Hematopoietic multipotent progenitor cell (in vitro differentiated cells): Measurements from ENCODE around the gene MAP3K5. TPM values are rescaled to one million over a fixed set of nuclear protein-coding genes. Genes with fewer than 3 reads are reported as not detected.
"Not testable (repeated sequence)": the region's sequence is repeated elsewhere in the genome, so short reads cannot be mapped to it uniquely, and the experiment has no call there.

Experiments used
- DNase-seq, 3 donors: peaks; one replicate each; pipeline ENCODE4 v3.0.0-alpha.2; 2011 to 2015; ENCODE audit warnings: low read depth in 2 of 3, low spot score in 2 of 3
- total RNA-seq: library from RNA; depleted of rRNA; stranded (reverse); fragments of >200 nt; gene quantifications from one replicate; pipeline ENCODE4 v1.2.3, GENCODE V29; 2012

The MAP3K5 gene
- total RNA-seq, 1 donor: 29.9 TPM

DNA sequence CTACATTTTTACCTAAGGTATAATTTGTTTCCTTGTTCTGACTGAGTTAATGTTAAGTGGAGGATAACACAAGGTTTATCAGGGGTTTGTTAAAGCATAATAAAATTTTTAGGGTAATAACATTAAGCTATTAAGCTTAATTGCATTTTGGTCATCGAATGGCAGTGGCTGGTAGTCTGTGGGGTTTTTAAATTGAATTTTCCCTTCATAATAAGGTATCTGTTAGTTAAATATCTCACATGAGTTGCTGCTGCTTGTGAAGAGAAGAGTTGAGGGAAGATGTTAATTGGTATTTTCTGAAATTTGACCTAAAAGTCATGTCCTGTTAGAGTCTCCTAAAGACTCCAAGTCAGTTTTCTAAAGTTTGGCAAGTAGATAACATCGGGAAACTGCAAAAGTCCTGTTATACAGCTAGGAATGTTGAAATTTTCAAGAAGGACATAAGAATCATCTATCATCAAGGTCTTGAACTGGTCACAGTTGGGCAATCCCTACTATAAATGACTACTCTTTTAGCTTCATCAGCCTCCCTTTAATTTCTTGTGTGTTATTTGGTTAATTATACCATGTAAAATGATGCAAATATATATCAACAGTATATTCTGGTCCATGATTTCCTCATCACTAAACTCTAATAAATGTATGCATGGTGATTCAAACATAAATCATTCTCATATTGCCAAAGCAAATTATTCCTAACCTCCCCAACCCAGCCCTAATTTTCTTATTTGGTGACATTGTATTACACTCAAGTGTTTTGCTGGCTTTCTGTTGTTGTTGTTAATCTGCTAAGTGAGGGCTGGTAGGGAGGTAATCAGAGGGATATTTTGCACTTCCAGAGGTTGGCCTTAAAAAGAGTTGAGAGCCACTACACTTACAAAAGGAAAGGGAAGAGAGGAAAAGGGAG is 64.0 kb downstream of the MAP3K5 start:
- no peak for DNase-seq

DNA sequence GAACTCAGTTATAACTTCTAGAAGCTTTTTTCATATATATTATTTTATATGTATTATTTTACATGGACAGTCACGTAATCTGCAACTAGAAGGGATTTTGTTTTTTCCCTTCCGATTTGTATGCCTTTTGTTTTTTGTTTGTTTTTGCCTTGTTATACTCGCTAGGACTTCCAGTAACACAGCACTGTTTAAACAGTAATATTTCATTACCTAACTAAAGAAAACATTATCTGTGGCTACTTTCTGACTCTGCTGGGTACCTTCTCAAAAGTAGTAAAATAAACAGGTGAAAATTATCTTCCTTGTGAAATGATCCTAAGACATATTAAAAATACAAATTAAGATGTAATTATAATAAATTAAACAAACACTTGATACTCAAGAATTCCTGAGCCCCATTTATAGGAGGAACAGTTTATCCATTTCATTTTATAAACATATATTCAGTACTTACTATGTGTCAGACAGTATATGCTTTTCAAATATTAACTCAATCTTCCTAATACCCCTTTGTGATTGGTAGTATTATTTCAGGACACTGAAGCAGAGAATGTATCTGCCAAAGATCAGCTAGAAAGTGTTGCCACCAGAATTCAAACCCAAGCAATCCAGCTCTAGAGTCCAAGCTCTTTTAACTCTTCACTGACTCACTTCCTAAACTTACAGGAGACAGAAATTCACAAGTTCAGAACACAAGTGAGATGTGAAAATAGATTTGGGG is 65.3 kb downstream of the MAP3K5 start:
- DNase-seq: no peak

DNA sequence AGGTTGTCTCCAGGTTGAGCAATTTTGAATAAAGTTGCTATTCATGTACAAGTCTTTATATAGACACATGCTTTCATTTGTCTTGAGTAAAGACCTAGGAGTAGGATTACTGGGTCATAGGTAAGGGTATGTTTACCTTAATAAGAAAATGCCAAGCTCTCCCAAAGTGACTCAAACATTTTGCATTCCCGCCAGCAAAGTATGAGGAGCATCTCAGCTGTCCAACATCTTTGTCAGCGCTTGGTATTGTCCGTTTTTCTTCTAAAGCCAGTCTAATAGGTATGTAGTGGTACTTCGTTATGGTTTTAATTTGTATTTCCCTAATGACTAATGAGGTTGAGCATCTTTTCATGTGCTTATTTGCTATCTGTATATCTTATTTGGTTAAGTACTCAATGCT is 67.2 kb downstream of the MAP3K5 start:
- no peak for DNase-seq

DNA sequence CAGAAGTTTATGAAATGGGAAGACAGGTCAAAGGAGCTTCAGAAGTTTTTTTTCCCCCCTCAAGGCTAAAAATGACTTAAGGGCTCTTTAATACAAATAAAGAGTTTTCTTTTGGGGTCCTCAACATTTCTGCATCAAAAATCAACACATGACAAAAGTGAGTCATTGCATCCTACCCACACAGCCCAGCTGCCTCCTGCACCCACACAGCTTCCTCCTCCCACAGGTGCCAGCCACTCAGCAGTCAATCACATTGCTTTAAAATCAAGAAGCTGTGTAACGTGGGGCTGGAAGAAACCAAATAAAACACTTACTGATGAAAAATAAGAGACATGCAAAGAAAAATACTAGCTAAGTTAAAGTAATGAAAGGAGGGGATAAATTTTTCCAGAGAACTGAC is 68.5 kb downstream of the MAP3K5 start:
- DNase-seq: peak in 2 of 3 donors; percentile 87 to 94

DNA sequence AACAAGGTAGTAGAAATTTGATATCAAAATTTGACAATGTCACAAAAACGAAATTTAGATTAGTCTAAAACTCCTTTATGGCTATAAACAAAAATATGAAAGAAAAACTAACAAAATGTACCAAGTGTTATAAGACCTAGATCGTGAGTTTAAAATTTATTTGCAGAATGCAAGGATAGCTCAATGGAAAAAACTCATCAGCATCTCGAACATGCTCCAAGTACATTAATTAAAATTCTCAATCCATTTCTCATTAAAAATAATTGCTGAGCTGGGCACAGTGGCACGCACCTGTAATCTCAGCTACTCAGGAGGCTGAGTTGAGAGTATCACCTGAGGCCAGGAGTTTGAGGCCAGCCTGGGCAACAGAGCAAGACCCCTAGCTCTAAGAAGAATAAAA is 70.8 kb downstream of the MAP3K5 start:
- DNase-seq: no peak

DNA sequence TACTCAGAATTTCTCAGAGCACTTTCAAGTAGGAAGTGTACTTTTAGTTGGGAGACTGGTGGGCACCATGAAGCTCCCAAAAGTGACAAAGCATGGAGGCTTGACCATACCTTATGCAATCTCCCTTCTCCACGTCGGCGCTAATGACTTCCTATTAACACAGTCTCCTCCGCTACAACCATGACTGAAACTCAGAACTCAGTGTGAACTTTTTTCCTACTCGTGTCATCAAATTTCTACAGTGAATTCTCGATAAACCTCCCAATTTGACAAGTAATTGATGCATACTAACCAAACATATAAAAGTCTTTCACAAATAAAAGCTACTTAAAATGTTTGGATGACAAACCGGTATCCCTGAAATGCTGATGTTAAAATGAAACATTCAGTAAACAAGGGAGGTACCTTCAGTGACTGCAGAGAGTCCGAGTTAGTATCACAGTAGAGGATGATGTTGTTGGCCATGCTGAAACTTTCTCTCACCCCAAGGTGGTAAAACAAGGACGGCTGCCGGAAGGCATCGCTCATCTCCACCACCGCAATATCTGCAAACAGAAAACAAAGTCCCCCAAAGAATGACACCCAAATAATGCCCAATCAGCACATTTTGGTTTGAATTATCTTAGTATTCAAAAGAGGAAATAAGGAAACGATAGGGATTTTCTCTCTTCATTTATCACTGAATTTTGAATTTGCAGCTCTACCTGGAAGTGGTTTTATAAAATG is 72.1 kb downstream of the MAP3K5 start:
- no peak for DNase-seq

DNA sequence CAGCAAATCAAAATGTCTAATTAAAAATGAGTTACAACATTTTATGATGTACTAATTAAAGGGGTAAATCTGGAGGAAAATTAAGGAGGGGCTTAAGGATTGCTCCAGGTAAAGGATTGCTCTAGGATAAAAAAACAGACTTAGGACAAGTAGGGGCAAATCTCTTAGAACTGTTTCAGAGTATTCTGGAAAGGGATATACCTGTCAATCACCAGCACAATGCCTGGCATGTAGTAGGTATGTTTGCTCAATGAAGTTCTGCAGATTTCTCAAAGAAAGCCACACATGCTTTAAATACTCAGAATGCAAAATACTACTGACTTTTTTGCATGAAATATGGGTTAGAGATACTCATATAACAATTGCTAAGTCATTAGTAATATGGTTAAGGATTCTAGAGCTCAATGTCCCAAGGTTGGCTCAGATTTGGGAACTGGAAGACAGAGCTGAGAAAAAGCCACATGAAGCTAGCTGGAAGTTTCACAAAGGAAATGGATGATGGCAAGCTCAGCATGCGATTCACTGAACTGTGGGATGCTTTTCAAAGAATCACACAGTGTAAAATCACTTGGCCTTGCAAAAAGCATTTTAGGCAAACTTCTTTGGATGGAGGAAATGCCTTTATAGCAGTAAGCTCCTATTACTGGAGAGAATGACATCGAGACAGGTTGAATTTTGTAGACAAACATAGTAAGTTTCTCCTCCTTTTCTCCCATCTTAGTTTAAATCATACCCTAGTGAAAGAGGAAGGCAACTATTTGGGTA is 72.8 kb downstream of the MAP3K5 start:
- DNase-seq: no peak

DNA sequence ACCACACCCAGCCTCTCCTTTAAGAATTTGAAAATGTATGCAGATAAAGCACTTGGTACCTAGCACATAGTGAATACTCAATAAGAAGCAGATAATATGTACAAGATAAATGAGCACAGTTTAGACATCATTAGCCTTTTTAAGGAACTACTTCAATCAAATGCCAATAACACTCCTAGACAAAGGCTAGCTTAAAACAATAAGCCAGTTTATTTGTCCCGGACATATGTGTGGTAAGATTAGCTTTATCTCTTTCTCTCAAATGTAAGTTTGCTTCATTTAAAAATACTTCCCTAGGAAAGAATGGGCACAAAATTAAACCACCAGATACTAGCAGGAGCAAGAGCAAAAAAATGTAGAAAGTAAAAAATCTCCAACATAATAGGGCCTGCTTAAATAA is 73.8 kb downstream of the MAP3K5 start:
- DNase-seq: peak in 1 of 3 donors; percentile 54

DNA sequence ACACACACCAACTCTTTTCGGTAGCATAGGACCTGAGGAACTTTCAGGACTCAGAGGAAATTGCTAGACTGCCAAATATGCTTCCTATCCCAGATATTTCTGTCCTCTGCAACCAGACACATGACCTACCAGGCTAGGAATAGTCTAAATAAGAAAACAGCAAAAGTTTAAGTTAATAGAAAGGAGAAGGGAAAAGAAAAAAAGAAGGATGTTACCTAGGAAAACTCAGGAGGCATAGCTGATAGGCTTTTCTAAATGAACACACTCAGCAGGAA is 74.6 kb downstream of the MAP3K5 start:
- DNase-seq: no peak

DNA sequence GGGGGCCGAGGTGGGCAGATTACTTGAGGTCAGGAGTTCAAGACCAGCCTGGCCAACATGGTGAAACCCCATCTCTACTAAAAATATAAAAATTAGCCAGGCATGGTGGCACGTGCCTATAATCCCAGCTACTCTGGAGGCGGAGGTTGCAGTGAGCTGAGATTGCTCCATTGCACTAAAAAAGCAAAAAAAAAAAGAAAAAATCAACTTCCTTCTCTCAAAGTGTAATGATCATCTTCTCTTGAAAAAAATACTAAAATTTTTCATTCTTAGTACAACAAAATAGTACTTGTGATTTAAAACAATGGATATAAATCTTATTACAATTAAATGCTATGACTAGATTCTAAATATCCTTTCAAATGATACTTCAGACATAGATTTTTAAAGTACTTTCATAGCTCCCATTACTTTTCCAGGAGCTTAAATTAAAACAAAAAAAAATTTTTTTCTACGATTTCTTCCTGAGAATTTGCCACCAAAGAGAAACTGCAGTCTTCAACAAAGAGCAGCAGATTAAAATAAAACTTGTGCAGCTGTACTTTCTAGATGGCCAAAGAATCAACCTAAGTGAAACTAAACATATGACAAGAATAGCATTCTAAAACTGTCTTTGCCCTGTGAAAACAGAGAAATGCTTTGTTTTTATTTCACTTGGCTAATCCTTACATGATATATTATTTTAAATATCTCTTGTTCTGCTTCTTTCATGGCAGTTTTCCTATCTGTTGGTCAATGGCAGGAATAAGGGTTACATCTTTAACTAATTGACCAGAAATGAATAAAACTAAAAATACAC is 75.2 kb downstream of the MAP3K5 start:
- DNase-seq: no peak

DNA sequence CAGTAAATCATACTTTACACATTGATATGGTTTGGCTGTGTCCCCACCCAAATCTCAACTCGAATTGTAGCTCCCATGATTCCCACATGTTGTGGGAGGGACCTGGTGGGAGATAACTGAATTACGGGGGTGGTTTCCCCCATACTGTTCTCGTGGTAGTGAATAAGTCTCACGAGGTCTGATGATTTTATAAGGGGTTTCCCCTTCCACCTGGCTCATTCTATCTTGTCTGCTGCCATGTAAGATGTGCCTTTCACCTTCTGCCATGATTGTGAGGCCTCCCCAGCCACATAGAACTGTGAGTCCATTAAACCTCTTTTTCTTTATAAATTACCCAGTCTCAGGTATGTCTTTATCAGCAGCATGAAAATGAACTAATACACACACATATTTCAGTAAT is 79.6 kb downstream of the MAP3K5 start:
- DNase-seq: not testable (repeated sequence)

DNA sequence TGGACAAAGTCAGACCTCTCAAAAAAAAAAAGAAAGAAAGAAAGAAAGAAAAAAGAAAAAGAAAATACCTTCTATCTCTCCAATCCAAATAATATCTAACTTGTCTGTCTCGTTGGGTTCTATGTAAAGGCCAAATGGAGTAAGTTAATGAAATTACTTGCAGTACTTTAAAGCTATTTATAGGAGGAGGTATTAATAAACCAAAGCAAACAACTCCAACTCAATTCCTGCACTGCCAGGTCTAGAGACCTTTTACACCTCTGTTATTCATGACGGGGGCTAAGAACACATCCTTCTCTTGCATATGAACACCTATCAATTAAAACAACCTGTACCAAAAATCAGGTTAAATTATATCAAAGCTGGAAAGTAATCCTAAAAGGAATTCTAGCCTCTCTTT is 80.6 kb downstream of the MAP3K5 start:
- no peak for DNase-seq

DNA sequence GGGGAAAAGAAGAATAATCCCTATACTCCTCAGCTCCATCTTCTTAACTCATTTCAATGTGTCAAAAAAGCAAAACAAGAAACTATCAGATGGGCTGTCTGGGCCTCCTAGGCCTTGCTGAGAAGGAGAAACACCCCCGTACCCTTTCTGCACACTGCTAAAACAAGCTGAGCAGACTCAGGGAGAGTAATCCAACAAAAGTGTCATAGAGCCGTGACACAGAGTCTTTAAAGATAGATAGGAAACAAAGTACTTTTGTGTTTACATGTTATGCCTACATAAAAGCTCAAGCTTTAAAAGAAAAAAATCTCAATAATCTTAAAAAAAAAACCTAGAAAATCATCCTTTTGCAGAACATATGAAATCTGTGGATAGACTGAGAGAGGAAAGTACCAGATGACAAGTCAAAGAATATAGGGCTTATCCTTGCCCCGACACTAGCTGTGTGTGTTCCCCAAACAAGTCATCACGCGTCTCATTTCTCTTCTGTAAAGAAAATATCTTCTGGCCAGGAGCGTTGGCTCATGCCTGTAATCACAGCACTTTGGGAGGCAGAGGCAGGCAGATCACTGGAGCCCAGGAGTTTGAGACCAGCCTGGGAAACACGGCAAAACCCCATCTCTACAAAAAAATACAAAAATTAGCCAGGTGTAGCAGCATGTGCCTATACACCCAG is 81.3 kb downstream of the MAP3K5 start:
- DNase-seq: no peak

DNA sequence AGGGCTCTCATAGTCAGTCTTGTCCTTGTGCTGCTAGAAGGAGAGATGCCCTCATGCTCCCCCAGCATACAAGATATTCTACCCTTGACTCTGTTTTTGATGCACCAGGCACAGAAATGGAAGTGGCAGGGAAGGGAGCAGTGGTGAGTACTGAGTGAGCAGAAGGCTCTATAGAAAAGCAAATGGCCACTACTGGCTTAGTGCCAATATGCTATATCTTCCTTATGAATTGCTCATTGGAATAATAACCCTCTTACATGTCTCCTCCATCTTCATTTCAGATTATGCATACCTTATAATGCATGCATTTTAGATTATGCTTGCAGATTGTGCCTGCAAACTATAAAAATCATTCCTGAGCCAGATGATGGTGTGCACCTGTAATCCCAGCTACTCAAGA is 82.8 kb downstream of the MAP3K5 start:
- DNase-seq: no peak

DNA sequence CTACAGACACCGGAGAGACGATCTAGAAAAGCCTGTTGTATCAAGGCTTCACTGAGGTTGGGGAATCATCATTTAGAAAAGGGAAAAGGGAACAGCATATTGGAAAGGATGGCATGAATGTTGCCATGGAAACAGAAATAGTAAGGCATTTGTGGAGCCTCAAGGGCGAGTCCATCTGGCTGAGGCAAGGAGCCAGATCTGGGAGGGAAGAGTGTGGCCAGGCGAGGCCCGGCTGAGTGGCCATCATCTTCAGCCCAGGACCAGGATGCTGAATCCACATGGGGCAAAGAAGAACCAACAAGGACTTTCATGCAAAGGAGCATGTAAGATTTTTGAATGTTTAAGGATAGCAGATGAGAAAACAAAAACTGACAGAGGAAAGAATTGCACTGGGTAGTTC is 85.8 kb downstream of the MAP3K5 start:
- DNase-seq: no peak

DNA sequence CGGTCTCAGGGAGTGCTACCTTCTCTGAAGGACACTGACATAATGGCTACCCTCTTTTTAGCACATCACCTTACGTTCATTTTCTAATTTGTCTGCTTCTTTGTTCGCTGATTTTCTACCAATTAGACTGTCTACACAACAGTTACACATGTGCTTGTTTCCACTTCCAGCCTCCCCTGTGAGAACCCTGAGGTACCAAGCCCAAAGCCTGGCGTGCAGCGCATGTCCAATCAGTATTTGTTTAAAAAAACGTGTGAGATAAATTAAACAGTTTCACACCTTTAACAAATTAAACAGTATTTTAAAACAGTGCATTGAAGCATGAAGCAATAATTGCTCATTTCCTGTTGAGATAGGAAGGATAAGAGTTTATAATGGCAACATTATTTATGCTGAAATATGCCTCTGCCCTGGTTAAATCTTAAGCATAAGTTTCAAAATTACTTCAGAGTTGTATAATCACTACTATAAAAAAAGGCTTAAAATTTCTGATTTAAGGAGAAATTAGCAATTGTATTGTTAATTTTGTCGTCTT is 88.9 kb downstream of the MAP3K5 start:
- DNase-seq: no peak

DNA sequence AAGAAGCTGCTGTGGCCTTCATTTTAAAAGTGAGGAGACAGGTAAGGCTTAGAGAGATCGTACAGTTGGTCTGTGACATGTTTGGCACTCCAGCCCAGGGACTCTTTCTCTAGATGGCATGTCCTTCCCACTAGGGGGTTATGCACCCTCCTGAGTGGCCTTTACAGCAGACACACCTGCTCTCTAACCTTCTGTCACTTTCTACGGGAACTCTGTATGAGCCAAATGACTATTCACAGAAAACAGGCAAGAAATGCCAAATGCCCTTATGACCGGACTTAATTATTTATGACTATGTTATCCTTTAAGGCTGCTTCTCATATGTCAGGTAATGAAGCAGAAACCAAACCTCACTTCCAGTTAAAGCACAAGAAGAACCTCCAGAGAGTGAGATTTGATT is 91.2 kb downstream of the MAP3K5 start:
- no peak for DNase-seq

DNA sequence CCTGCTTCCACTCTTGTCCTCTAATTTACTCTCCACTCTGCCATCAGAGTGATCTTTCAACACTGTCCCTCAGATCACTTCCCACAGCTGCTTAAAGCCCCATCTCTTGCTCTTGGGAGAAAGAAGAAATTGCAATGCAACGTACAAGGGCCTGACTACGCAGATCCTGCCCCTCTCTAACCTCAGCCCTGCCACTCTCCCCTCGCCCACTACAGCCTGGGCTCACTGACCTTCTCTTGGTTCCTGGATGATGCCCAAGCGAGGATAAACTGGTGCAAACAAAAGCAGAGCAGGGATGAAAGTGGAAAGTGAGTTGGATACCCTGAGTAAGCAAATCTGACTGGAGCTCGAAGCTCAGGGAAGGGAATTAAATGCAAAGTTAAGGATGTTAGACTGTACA is 92.9 kb downstream of the MAP3K5 start:
- no peak for DNase-seq

DNA sequence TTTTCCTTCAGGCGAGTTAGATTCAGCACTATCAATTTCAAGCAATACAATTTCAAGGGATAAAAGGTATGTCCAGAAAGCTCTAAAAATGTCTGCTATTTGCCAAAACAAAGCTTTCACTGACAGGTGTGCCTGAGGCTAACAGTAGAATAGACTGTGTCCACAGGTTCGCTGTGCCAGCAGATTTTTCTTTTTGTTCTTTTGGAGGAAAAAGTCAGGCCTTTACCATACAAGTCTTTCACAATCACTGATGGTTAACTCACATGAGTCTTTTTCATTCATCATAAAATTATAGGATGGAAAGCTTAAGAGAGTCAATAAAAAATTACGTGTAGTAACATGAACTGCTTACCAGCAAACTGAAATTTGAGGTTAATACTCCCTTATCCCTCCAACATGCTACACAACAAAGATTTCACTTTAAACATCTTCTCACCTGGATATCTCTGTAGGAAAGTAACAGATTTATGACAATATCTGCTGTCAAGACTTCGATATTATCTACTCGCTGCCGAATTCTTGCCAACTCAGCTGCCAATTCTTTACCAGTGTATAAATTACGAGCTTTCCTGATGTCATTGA is 95.4 kb downstream of the MAP3K5 start:
- no peak for DNase-seq
